T1000 (cell line): Measurements from ENCODE around the gene NMUR1.
"Not testable (repeated sequence)": the region's sequence is repeated elsewhere in the genome, so short reads cannot be mapped to it uniquely, and the experiment has no call there.

ENCODE experiments used
- DNase-seq: peaks from one replicate; lab custom pipeline; 2025; ENCODE audit warnings: mixed read lengths; lab: John Stamatoyannopoulos, UW

NMUR1 gene, protein sequence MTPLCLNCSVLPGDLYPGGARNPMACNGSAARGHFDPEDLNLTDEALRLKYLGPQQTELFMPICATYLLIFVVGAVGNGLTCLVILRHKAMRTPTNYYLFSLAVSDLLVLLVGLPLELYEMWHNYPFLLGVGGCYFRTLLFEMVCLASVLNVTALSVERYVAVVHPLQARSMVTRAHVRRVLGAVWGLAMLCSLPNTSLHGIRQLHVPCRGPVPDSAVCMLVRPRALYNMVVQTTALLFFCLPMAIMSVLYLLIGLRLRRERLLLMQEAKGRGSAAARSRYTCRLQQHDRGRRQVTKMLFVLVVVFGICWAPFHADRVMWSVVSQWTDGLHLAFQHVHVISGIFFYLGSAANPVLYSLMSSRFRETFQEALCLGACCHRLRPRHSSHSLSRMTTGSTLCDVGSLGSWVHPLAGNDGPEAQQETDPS

DNA sequence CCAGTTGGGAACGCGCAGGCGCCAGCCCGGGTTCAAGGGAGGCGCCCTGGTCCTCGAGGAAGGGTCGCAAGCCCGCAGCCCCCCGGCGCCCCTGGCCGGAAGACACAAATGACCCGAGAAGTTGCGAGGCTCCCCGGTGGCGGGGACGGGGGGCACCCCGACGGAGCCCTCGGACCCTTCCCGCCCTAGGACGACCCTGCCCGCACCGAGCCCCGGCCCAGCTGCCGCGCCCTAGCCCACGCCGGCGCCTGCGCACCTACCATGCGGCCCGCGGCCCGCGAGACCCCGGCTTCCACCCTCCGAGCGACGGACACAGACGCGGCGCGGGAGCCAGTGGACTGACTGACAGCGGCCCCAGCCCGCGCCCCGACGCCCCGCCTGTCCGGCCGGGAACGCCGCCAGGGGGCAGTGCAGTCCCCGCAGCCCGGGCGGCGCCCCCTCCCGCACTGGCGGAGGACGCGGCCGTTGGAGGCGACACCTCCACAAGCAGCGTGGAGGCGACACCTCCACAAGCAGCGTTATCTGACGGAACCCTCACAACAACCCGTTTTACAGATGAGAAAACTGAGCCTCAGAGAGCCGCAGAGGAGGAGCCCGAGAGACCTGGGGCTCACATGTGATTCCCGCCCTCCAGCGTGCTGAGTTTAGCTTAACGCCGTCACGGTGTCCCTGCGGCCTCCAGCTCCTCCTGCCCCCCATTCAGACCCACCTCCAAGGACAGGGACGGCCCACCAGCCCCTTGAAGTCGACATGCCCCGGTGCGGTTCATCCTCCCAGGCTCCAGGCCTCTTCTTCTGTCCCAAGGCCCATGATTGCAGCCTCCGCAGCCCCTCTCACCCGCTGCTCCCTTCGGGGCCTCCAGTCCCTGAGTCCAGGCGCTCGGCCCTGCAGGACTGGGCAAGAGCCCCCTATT lies at the start of gene NMUR1:
Gene NMUR1 (minus strand): TSS at position 347 of the 913 bp plus-strand sequence. CDS start 84 bp downstream, at position 263.
- DNase-seq: no peak

DNA sequence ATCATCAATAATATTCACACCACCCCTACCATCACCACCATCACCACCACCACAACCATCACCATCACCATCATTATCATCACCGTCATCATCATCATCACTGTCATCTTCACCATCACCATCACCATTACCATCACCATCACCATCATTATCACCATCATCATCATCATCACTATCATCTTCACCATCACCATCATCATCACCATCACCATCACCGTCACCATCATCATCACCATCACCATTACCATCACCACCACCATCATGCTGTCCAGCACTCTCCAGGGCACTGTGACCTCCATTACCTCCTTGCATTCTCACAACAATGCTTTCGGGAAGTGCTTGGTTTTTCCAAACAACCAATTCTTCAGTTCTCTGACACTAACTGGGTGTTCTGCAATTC lies 49.3 kb upstream of the NMUR1 start:
- no peak for DNase-seq

DNA sequence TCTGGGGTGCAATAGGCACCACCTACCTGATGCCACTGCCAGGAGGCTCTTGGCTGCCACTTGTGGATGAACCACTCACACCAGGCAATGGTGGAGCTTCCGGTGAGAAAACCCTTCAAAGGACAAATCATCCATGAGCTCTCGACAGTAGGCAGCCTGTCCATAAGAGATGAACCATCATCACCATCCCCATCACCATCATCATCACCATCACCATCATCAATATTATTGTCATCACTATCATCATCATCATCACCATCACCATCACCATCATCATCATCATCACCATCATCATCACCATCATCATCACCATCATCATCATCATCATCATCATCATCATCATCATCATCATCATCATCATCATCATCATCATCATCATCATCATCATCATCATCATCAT lies 48.4 kb upstream of the NMUR1 start:
- DNase-seq: not testable (repeated sequence)

DNA sequence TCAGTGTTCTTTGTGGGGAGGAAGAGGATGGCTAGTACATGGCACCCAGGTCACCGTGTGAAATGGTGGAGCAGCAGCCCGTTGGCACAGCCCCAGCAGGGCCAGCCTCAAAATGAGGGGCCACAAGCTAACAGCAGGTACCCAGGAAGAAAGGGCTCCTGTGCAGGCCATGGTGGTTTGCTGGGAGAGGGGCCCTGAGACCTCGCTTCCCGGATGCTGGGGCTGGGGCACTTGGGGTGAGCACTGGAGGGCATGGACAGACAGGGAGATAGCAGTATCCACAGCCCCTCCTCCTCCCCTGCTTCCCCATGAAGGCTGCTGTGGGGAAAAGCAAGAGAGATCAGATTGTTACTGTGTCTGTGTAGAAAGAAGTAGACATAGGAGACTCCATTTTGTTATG lies 46.2 kb upstream of the NMUR1 start:
- no peak for DNase-seq

DNA sequence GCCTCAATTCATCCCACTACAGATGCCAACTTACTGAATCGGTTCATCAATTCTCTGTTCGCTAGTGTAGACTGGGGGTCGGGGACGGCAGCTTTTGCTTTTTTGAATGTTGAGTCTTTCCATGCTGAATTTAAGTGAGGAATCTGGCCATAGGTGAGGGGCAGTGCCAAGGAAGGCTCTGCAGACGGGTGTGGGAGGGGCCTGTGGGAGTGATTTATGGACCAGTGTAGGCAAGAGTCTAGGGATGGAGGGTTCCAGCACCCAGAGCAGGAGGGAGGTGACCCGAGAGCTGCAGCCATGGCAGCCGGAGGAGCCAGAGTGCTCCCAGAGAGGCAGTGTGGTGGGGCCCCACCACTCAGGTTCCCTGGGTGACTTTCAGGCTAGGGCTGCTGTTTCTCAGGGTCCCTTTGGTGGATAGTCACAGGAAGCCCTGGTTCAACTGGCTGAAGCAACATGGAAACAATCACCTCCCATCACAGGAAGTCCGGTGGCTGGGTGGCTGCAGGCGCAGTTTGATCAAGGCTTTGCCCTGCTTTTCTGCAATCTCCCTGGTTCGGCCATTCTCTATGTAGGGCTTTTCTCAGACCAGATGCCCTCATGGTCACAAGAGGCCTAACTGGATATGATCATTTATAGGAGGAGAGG lies 45.5 kb upstream of the NMUR1 start:
- DNase-seq: no peak

DNA sequence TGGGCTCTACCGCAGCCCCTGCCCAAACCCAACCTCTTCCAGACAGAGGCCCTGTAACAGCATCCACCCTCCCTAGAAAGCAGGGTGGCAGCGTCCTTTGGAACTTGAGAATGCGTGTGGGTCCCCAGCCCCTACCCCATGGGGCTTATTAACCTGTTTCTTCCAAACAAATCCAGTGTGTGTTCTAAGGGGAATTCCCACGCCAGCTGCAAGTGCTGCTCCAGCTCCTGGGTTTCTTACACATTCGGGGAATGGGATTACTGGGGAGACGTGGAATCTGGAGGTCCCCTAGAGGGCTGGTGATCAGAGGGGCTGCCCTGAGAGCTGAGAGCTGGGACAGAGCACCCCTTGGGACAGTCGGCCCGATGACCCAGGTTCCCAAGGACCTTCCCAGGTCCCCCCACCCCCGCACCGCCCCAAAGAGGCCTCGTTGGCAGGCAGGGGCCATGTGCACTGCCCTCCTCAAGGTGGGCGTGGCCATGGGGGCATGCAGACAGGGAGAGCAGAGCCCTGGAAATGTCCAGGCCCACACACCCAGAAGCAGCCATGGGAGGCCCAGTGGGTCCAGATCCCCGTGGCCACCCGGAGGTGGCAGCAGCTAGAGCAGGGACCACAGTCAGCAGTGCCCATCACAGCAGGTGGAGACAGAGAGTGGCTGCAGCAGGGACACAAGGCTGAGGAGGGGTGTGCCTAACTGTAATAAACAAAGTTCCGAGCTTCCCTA lies 43.6 kb upstream of the NMUR1 start:
- DNase-seq: no peak

DNA sequence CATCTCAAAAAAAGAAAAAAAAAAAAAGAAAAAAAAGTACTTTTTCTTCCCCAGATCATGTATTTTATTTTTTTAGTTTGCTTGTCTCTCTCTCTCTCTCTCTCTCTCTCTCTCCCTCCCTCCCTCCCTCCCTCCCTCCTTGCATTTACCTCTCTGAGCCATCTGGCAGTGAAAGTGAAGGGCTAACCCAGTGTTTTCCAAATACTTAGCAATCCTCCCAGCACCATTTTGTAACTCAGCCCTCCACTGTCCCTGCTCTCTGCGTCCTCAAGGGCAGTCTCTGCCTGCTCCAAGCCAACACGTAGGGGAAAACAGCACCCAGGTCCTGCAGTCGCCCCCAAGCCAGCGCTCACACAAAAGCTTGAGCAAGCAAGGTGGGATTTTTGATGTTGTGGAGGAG lies 42.9 kb upstream of the NMUR1 start:
- DNase-seq: no peak

DNA sequence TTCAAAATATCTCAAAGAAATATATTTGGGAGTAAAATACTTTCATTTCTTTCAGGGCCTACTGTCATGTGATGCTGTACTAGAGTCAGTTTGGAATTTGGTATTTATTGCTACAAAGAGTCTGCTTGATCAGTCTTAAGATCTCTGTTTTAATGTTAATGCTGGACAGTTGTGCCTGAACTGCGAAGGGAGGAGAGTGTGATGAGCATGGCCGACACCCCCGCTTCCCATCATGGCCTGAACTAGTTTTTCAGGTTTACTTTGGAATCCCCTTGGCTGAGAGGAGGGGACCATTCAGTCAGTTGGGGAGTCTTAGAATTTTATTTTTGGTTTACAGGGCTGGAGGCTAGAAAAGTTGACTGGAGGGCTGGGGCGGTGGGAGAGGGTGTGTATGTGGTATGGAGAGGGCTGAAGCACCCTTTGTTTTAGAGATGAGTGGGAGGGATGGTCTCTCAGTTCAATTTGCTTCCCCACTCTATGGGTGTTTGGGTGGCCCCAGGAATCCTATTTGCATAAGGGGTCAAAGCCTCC lies 41.5 kb upstream of the NMUR1 start:
- DNase-seq: no peak

DNA sequence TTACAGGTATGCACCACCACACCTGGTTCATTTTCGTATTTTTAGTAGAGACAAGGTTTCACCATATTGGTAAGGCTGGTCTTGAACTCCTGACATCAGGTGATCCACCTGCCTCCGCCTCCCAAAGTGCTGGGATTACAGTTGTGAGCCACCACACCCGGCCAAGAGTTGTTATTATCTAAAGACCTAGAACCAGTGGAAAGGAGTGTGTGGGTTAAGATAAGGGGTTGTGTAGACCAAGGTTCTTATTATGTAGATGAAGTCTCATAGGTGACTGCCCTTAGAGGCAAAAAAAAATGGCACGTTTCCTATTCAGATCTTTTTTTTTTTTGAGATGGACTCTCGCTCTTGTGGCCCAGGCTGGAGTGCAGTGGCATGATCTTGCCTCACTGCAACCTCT lies 40.7 kb upstream of the NMUR1 start:
- not testable (repeated sequence) for DNase-seq

DNA sequence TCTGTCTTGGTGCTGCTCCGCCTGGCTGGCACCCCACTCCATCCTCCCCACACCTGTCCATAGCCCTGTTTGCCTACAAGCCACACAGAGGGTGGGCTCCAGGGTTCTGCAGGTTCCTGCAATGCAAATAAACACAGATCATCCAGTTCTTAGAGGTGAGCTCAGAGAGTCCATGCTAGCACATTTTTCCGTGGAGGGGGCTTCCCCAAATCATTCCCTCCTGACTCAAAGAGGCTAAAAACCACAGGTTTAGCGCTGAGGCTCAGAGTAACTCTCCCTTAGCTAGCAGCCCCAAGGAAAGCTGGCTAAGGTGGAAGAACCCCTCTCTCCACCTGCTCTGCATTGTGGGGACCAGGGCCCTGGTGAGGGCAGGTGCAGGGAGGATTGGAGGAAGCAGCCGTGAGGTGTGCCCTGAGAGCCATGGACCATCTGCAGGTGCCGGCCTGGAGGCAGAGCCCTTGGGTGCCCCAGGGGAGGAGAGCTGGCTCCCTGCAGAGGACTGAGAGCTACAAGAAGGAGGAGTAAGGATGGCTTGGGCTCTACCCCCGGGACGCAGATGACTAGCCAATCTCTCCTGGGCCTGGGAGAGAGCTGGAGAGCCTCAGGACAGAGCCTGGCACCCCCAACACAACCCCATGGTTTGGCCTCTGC lies 38.7 kb upstream of the NMUR1 start:
- DNase-seq: no peak

DNA sequence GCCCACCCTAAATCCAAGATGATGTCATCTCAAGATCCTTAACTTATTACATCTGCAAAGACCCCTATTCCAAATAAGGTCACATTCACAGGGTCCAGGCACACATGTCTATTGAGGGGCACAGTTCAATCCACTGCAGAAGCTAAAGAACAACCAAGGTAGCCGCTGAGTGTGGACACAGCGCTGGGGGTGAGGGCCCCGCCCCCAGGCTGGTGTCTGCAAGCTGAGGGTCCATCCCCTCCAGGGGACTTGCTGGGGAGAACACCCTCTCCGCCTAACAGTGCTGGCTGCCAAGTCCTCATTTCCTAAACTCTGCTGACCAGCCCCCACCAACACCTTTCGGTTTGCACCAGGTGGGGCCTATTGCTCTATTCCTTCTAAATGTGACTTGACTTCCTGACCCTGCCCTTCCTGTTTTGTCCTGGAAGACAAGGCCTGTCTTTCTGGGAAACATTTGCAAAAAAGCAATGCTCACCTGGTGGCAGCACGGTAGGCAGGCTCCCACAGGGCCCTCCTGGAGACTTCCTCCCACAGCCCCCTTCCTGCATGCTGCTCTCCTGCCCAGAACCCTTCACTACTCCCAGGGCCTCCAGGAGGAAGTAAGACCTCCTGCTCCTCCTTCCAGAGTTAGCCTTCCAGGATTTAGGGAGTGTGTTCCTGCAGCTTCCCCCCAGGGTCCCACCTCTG lies 38.0 kb upstream of the NMUR1 start:
- no peak for DNase-seq

DNA sequence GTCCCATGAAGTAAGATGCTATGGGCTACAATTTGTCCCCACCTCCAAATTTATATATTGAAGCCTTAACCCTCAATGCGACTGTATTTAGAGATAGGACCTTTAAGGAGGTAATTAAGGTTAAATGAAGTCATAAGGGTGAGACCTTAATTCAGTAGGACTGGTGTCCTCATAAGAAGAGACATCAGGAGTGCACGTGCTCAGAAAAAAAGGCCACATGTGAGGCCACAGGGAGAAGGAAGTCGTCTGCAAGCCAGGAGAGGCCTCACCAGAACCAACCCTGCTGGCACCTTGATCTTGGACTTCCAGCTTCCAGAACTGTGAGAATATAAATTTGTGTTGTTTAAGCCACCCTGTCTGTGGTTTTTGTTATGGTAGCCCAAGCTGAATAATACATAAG lies 36.9 kb upstream of the NMUR1 start:
- DNase-seq: no peak

DNA sequence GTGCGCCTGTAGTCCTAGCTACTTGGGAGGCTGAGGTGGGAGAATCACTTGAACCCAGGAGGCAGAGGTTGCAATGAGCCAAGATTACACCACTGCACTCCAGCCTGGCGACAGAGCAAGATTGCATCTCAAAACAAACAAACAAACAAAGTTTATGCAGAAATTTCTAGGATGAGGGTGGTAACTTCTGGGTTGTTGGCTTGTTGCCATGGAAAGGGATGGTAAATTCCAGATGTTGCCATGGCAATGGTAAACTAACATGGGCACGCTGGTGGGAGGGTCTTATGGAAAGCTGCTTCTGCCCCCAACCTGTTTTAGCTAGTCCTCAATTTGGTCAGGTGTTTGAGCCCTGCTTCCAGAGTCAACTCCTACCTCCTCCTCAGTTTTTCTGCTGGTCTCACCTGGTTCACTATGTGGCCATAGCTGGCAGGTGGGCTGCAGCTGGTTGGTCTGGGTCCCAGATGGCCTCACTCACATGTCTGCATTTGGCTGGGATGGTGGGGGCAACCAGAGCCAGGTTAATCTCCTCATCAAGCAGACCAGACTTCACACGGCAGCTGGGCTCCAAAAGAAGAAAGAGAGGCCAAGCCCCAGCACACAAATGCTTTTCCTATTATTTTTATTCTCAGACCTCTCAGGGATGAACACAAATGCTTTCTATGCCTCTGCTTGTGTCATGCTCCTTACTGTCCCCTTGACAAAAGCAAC lies 35.8 kb upstream of the NMUR1 start:
- no peak for DNase-seq

DNA sequence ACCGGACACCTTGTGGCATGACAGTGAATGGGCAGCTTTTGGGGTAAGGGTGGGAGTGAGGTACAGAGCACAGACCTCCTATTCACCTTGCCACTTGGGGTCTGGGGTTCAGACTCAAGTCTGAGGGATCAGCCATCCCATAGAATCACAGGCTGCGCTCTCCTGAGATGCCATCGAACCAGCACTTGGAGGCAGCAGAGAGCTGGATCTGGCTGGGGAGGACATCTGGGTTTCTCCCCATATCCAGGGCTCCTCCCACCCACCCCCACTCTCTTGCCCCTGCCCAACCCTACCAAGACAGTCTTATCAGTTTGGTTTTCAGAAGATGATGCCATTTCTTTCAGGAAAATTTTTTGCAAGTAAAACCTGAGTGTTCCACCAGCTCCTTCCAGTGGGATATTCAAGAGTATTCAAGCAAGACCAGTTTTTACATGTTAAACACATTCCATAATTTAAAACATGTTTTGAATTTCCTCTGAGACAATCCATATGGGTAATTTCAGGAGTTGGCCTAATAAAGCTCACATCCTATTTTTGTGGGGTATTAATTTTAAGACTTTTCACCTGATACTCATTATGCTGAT lies 33.2 kb upstream of the NMUR1 start:
- no peak for DNase-seq

DNA sequence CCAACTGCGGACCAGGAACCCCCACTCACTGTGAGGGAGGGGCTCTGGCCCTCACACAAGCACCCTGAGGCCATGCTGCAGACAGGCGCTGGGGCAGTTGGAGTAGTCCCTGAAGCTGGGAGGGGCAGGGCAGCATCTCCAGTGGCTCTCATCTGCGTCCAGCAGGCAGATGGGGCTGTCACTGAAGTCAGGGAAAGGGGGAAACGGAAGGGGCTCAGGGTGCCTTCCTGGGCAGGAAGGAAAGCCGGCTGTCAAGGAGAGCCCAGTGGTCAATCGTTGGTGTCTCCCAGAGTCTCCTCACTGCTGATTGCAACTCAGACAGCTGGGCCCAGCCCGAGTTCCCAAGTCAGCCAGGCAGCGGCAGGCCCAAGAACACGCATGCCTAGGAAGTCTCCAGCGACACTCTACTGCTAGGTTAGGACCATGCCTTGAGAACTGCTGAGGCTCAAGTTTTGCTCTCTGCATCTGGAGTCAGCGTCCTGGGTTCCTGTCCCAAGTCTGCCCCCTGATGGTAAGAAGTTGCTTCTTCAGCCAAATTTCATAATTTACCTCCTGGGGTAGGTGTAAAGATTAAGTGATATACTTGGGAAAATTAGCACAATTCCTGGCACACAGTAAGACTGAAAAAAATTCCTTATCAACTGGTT lies 27.4 kb upstream of the NMUR1 start:
- no peak for DNase-seq

DNA sequence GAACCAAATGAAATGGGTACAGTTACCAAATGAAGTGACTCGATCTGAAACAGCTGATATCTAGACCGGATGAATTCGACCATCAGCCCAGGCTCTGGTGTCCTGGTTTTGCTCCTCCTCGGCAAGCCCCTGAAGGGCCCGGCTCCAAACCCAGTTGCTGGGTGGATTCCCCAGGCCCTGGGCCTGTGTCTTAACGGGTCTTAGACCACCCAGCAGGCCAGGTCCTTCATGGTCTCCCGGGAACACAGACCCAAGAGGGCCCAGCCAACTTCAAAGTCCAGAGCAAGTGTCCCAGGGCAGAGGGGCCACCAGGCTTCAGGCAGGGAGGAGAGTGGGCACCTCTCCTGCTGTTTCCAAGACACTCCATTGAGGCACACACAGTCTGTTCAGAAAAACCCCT lies 26.7 kb upstream of the NMUR1 start:
- DNase-seq: no peak

DNA sequence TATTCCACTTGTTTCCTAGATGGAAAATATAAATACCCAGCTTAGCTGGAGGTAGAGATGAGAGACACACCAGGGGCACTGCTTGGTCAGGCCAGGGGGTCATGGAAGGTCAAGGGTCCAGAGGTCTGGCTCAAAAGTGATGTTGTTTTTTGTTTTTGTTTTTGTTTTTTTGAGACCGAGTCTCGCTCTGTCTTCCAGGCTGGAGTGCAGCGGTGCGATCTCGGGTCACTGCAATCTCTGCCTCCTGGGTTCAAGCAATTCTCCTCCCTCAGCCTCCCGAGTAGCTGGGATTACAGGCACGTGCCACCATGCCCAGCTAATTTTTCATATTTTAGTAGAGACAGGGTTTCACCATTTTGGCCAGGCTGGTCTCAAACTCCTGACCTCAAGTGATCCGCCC lies 26.3 kb upstream of the NMUR1 start:
- not testable (repeated sequence) for DNase-seq

DNA sequence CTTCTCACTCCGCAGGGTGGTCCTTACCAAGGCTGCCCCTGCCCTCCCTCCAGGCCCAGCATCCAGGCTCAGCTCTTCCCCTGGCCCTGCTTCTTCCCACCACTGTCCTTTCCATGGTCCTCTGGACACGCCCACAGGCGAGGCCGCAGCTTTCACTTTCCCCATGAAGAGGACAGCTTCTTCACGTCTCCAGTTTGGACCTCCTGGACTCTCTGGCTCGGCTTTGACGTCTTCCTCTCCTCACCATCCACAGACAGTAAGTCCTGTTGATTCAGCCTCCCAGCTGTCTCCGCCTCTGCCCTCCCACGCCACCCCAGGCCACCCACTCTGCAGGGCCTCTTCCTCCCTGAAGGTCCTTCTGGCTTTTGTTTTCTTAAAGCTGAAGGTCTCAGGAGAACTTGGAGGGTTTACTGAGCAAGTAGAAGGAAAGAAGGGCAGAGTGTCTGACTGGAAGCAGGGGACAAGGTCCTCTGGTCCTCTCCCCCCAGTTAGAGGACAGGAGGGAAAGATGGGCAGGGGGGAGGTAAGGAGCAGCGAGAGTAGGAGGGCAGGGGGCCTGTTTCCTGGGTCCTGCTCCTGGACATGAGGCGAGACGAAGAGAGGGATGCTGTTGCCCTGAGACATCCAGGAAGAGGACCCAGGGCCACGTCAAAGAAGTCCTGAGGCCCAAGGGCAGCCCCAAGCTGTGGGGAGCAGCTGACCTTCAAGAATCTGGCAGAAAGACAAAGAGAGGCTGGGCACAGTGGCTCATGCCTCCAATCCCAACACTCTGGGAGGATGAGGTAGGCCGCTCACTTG lies 24.7 kb upstream of the NMUR1 start:
- DNase-seq: no peak
